GM19025 (cell line): ENCODE data around the gene SHISA9.

ENCODE experiments used
- ATAC-seq: cut with Tn5 transposase; IDR thresholded peaks from one replicate; pipeline ENCODE4 v1.9.1; 2021; ENCODE audit warnings: mild to moderate bottlenecking, low read depth, moderate library complexity; ENCODE audit not compliant: unreplicated experiment

Gene SHISA9

DNA sequence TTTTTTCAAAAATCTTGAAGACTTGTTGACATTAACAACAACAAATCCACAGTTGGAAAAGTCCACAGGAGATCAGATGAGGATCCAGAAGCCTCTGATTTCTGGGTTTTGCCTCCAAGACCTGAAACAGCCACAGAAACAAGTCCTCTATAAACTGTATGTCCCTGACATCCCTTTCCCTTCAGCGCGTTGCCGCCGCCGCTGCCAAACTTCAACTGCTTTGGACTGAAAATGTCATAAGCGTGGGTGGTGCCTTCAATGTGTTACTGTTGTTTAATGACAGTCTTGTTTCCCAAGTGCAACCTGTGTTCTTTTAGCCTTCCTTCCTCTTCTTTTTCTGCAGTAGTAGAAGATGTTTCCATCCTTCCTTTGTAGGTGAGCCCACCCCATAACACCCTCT, 334.9 kb downstream of the SHISA9 start:
- ATAC-seq: no peak

DNA sequence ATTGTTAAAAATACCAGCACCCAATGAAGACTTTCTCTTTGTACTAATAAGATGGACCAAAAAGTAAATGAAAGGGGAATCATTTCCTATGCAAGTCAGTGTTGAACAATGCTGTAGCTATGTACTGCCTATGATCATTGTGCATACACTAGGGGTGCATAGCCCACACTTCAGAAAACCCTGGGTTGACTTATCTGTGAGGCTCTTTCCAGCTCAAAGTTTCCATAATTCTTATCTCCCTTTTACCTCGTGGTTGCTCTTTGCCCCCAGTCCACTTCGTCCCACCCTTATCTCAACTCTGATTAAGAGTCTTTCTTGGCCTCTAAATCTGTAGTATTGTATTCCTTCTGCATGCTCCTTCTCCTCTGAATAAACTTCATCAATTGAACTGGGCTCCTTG, 336.8 kb downstream of the SHISA9 start:
- no peak for ATAC-seq

DNA sequence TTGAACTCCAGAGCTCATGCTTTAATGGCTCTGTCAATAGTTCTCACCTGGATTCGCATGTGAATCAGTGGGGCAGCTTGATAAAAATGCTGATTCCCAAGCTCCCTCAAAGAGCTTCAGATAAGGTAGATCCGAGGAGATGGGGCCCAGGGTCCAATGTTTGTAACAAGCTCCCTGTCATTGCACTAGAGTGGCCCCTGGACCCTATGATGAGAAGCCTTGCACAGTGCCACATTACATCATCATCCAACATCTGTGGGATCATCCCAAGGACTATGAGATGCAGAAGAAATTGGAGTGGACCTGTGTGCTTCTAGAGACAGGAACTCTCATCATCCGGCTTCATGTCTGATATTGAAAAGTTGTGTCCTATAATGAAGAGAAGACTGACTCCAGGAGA, 340.8 kb downstream of the SHISA9 start:
- ATAC-seq: no peak

DNA sequence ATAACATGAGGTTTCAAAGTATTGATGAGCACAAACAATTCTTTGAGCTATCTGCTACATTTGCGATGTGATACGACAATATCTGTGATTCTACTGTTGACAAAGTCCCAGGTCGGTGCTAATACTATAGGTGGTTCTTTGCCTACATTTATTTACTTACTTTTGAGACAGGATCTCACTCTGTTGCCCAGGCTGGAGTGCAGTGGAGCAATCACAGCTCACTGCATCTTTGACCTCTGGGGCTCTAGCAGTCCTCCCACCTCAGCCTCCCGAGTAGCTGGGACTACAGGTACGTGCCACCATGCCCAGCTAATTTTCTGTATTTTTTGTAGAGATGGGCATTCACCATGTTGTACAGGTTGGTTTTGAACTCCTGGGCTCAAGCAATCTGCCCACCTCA, 343.4 kb downstream of the SHISA9 start:
- no peak for ATAC-seq

DNA sequence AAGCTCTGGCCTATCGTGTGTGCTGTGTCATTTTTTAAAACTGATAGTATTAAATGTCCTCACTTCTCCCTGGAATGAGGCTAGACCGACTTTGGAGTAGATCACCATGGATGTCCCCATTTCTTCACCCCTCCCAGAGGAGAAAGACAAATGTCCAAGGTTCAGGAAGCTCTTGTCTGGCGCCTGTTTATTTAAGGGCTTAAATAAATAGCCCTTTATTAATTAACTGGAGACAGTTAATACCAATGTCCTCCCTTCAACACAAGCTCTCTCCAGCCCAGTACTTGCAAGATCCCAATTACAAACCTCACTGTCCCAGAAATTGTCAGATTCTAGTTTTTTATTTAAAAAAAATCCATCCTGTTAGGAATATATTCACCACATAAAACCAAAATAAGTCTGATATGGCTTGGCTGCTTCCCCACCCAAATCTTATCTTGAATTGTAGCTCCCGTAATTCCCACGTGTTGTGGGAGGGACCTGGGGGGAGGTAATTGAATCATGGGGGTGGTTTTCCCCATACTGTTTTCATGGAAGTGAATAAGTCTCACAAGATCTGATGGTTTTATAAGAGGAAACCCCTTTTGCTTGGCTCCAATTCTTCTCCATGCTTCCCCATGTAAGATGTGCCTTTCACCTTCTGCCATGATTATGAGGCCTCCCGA, 344.4 kb downstream of the SHISA9 start:
- ATAC-seq: no peak

DNA sequence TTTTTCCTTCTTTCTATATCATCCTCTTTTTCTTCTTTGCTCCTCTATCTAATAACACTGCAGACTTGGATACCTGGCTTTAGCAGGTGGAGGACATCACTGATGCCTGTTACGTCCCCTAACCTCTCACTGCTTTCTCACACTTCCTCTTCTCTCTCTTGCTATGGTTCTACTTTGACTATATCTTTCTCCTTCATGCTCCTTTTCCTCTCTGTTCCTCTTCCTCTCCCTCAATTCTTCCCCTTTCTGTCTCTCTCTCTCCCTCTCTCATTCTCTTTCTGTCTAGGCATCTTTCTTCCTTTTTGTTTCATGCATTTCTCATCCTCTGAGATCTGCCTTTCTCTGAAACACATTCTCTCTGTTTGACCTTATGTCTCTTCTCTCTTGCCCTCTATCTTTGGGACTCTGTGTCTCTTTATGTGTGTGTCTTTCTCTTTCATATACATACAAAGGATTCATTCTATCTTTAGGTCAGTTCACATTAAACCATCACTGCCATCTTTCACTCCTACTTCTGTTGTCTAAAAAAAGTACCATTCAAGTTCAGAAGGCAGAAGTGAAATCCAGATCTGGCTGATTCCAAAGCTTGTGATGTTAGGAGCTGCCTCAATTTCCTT, 353.7 kb downstream of the SHISA9 start:
- no peak for ATAC-seq

DNA sequence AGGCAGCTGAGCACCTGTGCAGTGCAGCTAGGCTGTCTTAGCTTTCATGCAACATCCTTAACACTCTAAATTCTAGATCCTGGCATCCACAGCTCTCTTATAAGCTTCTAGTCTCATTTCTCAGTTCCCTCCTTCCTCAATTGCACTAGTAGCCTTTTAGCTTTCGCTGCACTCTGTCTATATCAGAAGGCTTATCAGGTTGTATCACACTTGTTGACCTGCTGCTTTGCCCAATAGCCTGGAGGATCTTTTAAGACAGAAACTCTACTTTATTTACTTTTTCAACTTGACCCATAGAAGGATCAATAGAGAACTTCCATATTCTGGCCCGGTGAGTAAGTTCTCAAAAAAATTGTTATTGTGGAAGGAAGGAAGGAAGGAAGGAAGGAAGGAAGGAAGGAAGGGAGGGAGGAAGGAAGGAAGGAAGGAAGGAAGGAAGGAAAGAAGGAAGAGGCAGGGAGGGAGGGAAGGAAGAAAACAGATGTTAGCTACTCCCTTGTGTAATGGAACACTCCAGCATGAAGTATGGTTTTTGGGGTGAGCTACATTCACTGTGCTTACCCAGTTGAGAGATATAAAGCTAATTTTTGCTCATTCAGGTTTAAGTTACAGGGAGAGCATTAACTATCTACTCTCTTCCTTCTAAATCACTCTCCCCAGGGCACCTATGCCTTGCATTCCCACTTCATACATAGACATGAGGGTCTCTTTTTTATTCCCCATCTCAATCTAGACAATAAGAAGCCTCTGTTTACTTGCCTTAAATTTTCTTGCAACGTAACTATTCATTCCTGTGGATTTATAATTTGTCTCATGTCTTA, 361.1 kb downstream of the SHISA9 start:
- ATAC-seq: no peak

DNA sequence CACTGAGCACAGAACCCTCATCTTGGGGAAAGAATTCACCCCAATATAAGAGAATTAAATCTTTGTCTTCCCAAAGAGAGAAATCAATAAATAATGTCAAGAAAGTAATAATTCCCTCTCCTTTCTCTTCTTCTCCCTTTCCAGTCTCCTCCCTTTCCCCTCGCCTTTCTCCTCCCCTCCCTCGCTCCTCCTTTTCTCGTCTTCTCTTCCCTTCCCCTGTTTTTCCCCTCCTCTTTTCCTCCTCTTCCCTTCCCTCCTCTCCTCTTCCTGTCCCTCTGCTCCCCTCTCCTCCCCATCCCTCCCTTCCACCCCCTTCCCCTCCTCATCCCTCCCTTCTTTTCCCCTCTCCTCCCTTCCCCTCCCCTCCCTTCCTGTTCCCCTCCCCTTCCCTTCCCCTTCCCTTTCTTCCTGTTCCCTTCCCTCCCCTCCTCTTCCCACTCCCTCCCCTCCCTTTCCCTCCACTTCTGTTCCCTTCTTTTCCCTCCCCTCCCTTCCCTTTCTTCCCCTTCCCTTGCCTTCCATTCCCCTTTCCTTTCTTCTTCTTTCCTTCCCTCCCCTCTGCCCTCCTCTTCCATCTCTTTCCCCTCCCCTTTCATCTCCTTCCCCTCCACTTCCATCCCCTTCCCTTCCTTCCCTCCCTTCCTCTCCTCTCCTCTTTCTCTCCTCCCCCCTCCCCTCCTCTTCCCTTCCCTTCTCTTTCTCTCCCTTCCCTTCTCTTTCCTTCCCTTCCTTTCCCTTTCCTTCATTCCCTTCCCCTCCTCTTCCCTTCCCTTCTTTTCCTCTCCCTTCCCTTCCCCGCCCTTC, 363.6 kb downstream of the SHISA9 start:
- no peak for ATAC-seq

DNA sequence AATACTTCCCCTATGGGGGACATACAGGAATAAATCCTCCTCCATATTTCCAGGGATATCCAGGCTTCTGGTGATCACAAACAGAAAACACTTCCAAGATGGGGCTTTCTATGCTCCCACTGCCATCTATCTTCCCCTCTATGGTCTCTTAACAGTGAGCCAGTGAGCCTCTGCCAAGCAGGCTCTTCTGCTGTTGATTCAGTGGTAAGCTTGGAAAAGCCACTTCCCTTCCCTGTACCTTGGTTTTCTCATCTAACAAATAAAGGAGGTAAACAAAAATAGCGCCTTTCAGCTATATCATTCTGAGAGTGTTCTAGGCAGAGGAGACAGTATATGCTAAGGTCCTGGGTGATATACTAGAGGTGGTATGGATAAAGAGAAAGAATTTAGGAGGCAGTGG, 368.0 kb downstream of the SHISA9 start:
- no peak for ATAC-seq

DNA sequence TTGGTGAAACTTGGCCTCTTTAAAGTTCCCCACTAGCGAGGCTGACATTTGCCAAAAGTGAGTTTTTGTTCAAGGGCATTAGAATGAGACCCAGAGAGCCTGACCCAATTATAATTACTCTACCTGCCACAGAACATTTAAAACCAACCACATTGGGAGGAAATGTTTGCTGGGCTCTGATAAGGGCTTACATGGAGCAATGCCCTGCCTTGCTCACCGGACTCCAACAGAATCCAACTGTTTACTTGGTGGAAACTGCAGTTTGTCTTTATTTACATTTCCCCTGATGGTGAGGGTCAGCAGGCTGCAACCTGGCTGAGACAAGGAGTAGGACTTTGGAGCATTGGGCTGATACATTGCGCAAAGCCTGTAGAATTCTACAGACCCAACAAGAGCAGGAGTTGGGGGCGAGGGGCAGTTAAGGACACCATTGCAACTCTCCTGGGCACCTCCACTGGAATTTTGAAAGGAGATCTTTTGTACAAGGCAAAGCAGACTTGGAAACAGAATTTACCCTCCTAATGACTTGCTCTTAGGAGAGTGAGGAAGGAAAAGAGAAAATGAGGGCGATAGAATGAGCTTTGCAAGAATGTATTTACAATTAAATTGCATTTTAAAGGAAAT, 368.6 kb downstream of the SHISA9 start:
- ATAC-seq: no peak

DNA sequence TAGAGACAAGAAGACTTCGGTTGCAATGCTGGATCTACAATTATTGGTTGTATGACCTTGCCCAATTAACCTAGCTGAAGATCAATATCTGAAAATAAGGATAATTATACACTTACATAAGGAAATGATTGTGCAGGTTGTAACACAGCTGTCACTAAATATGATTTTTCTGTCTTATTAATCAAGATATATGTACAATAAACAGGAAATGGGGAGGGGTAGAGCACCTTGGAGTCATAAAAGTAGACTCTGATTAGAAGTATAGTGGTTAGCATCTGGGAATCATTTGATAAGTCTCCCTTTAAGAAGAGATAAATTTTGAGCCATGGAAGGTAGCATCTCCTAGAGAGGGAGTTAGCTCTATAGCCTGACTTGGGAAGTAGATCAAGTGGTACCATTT, 369.2 kb downstream of the SHISA9 start:
- no peak for ATAC-seq

DNA sequence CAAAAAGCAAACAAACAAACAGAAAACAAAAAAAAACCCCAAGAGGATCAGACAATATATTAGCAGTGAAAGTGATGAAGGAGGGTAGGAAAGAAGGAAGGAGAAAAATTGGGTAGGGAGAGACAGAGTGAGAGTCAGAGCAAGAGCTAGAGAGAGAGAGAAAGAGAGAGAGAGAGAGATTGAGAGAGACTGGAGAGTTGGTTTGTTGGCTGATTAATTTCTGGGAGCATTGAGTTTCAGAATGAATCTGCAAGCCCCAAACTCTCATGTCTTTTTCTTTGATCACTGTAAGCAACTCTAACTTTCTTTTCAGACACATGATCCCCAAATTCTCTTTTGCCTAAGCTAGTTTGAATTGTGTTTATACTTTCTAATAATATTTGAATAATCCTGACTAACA, 388.1 kb downstream of the SHISA9 start:
- ATAC-seq: no peak
